HepG2 (cell line): ENCODE results near the gene CLDN9. TPM values are rescaled to one million over a fixed set of nuclear protein-coding genes. Genes with fewer than 3 reads are reported as not detected.
A peak's percentile ranks its signal among the peaks of the same experiment; 100 is the strongest.

Experiments
- ARNT2 ChIP-seq: sonication (generic); formaldehyde crosslinking; IDR thresholded peaks from 2 replicates; pipeline ENCODE4 v1.8.0; 2022; ENCODE audit warnings: mild to moderate bottlenecking, low read depth, missing genetic modification reagents, moderate library complexity
- ELF4 ChIP-seq: sonication (generic); formaldehyde crosslinking; IDR thresholded peaks from 2 replicates; pipeline ENCODE4 v1.5.0; 2020; ENCODE audit warnings: missing genetic modification reagents, mild to moderate bottlenecking, moderate library complexity, borderline replicate concordance
- HNF1A ChIP-seq, 2 experiments: sonication (generic) in 1 of 2; formaldehyde crosslinking in 1 of 2; IDR thresholded peaks; 2 replicates each; pipeline versions ENCODE4 v1.4.0 to v1.6.1; 2016 to 2020; ENCODE audit warnings: borderline replicate concordance in 1 of 2, low read depth in 1 of 2, mild to moderate bottlenecking in 1 of 2, missing genetic modification reagents in 1 of 2
- MED1 ChIP-seq: sonication (generic); formaldehyde crosslinking; IDR thresholded peaks from 2 replicates; pipeline ENCODE4 v1.4.0; 2020; ENCODE audit warnings: missing genetic modification reagents
- MXD4 ChIP-seq: IDR thresholded peaks from 2 replicates; pipeline ENCODE4 v1.6.1; 2016; ENCODE audit warnings: mild to moderate bottlenecking, missing biosample characterization, missing genetic modification reagents
- NFYC ChIP-seq: IDR thresholded peaks from 2 replicates; pipeline ENCODE4 v1.6.1; 2016; ENCODE audit warnings: missing genetic modification reagents, missing compliant biosample characterization
- PTBP1 ChIP-seq: fragments of 200-400 bp; formaldehyde crosslinking; IDR thresholded peaks from 2 replicates; pipeline ENCODE4 v1.6.1; 2018; ENCODE audit warnings: low read length, low read depth; ENCODE audit not compliant: poor library complexity, severe bottlenecking
- TBX3 ChIP-seq: fragments of 450-650 bp; IDR thresholded peaks from 2 replicates; pipeline ENCODE4 v1.6.1; 2017; ENCODE audit warnings: antibody characterized with exemption, mild to moderate bottlenecking, inconsistent platforms, borderline replicate concordance
- TCF7L2 ChIP-seq: IDR thresholded peaks from 2 replicates; pipeline ENCODE4 v1.6.1; 2011; ENCODE audit warnings: mild to moderate bottlenecking, low read depth, low read length, moderate library complexity
- THAP8 ChIP-seq: sonication (generic); formaldehyde crosslinking; IDR thresholded peaks from 2 replicates; pipeline ENCODE4 v1.5.1; 2020; ENCODE audit warnings: missing genetic modification reagents, mild to moderate bottlenecking, borderline replicate concordance
- ZBTB2 ChIP-seq: sonication (generic); formaldehyde crosslinking; IDR thresholded peaks from 2 replicates; pipeline ENCODE4 v1.8.0; 2022; ENCODE audit warnings: low read depth, missing genetic modification reagents
- ZFP36 ChIP-seq: fragments of 150-350 bp; IDR thresholded peaks from 2 replicates; pipeline ENCODE4 v1.6.1; 2018; ENCODE audit warnings: borderline replicate concordance, low read length, low read depth; ENCODE audit not compliant: partially characterized antibody
- ZMYM2 ChIP-seq: sonication (generic); formaldehyde crosslinking; IDR thresholded peaks from 2 replicates; pipeline ENCODE4 v1.8.0; 2022; ENCODE audit warnings: mild to moderate bottlenecking, missing genetic modification reagents
- ZNF280D ChIP-seq: sonication (generic); formaldehyde crosslinking; IDR thresholded peaks from 2 replicates; pipeline ENCODE4 v1.5.1; 2020; ENCODE audit warnings: mild to moderate bottlenecking, missing genetic modification reagents
- ZNF451 ChIP-seq: sonication (generic); formaldehyde crosslinking; IDR thresholded peaks from 2 replicates; pipeline ENCODE4 v1.5.0; 2020; ENCODE audit warnings: mild to moderate bottlenecking, missing genetic modification reagents
- ZNF816 ChIP-seq: sonication (generic); formaldehyde crosslinking; IDR thresholded peaks from 2 replicates; pipeline ENCODE4 v1.8.0; 2022; ENCODE audit warnings: missing genetic modification reagents, mild to moderate bottlenecking, borderline replicate concordance
- ZNF850 ChIP-seq: sonication (generic); formaldehyde crosslinking; conservative IDR thresholded peaks from 2 replicates; pipeline ENCODE4 v1.9.0; 2021; ENCODE audit warnings: mild to moderate bottlenecking, missing genetic modification reagents
- ZZZ3 ChIP-seq: sonication (generic); formaldehyde crosslinking; IDR thresholded peaks from 2 replicates; pipeline ENCODE4 v1.4.0; 2020; ENCODE audit warnings: missing genetic modification reagents, mild to moderate bottlenecking, borderline replicate concordance
- polyA plus RNA-seq, 8 experiments: library from polyadenylated mRNA; depleted of rRNA in 3 of 8; stranded (reverse) in 7 of 8; unstranded in 1 of 8; fragments of >200 nt; fragmentation: Illumina TruSeq in 4 of 8; extraction: Trizol in 4 of 8; gene quantifications; 2 replicates each; pipeline versions ENCODE4 v1.2.1 to v1.2.3, GENCODE V29; 2011 to 2016; ENCODE audit warnings: low read depth in 4 of 8, missing spikeins in 1 of 8, mixed read lengths in 1 of 8; ENCODE audit not compliant: insufficient read depth in 1 of 8
- total RNA-seq, 5 experiments: library from RNA; depleted of rRNA; stranded (reverse); fragments of >200 nt; fragmentation: Illumina TruSeq; extraction: Trizol; gene quantifications; 2 replicates each; pipeline ENCODE4 v1.2.3, GENCODE V29; 2016; ENCODE audit warnings: low read depth in 1 of 5

The CLDN9 gene
- total and polyA plus RNA-seq, 2 of the 13 experiments (the other 11 are each of a cell fraction or from before 2014, with no cell fraction given): 0.15 to 0.26 TPM

- TF ChIP-seq ZNF280D (CRISPR knock-in tag) (no peak; the same call in 1 of the 2 replicates), ZNF451 (CRISPR knock-in tag) (0 out of 2 replicates have a peak, but pooled peaks have one; percentile 34), ARNT2 (CRISPR knock-in tag) (peak; percentile 54; the same call in 1 of the 2 replicates), PTBP1 (peak; percentile 87), TBX3 (no peak), THAP8 (CRISPR knock-in tag) (no peak), ZNF816 (CRISPR knock-in tag) (no peak), TCF7L2 (no peak), HNF1A (IDR thresholded peaks at IDR 0.05; ENCODE audit: low read depth) (no peak), HNF1A (CRISPR knock-in tag; IDR thresholded peaks at IDR 0.05; ENCODE audit: borderline replicate concordance) (peak; percentile 37; the same call in 1 of the 2 replicates), MXD4 (CRISPR knock-in tag) (peak; percentile 69), MED1 (CRISPR knock-in tag) (peak; percentile 48; the same call in 1 of the 2 replicates), ELF4 (CRISPR knock-in tag) (peak; percentile 69; the same call in 1 of the 2 replicates), ZNF850 (CRISPR knock-in tag) (no peak), ZZZ3 (CRISPR knock-in tag) (no peak), ZMYM2 (no peak), NFYC (peak; percentile 58), ZFP36 (peak; percentile 77), ZBTB2 (CRISPR knock-in tag) (no peak)
Measured at GRCh38 chr16:2980227-2981176, 32.2 kb upstream of the CLDN9 start, which contains the start of gene PKMYT1 (continued).
